Neural cell (in vitro differentiated cells): Measurements from ENCODE around the gene ADAMTS8. TPM values are rescaled to one million over a fixed set of nuclear protein-coding genes. Genes with fewer than 3 reads are reported as not detected.

Source experiments
- H2AFZ ChIP-seq: fragments of 200-600, 300-800 bp; sonication (generic), shearing (Covaris generic); 2 replicates; pipeline ENCODE4 v1.6.0; 2014; ENCODE audit warnings: low read depth, mild to moderate bottlenecking, antibody characterized with exemption, low read length, moderate library complexity
- H3F3A ChIP-seq: fragments of 200-600 bp; shearing (Covaris generic); 2 replicates; pipeline ENCODE4 v1.6.1; 2016; ENCODE audit warnings: mild to moderate bottlenecking, moderate library complexity, mixed read lengths, antibody characterized with exemption, low read length; ENCODE audit not compliant: insufficient read depth, poor library complexity, severe bottlenecking
- H3K27ac ChIP-seq: fragments of 200-600, 300-800 bp; sonication (generic), shearing (Covaris generic); 2 replicates; pipeline ENCODE4 v1.5.1; 2014; ENCODE audit warnings: mild to moderate bottlenecking, low read length, moderate library complexity
- H3K27me3 ChIP-seq: fragments of 300-800, 200-600 bp; sonication (generic), shearing (Covaris generic); 2 replicates; pipeline ENCODE4 v1.6.0; 2014; ENCODE audit warnings: mild to moderate bottlenecking, low read depth, low read length, moderate library complexity; ENCODE audit not compliant: insufficient read depth
- H3K36me3 ChIP-seq: fragments of 300-800, 200-600 bp; sonication (generic), shearing (Covaris generic); 2 replicates; pipeline ENCODE4 v1.5.1; 2014; ENCODE audit warnings: mild to moderate bottlenecking, antibody characterized with exemption, low read length, moderate library complexity; ENCODE audit not compliant: insufficient read depth
- H3K4me2 ChIP-seq: fragments of 300-800, 200-600 bp; sonication (generic), shearing (Covaris generic); 2 replicates; pipeline ENCODE4 v1.6.0; 2014; ENCODE audit warnings: mild to moderate bottlenecking, low read length
- H3K4me3 ChIP-seq: fragments of 300-800, 200-600 bp; sonication (generic), shearing (Covaris generic); 2 replicates; pipeline ENCODE4 v1.5.1; 2014; ENCODE audit warnings: mild to moderate bottlenecking, low read length, moderate library complexity
- H3K79me2 ChIP-seq: fragments of 200-600 bp; shearing (Covaris generic); replicated peaks from 2 replicates; pipeline ENCODE4 v1.6.0; 2014; ENCODE audit warnings: mild to moderate bottlenecking, low read length, moderate library complexity; ENCODE audit not compliant: insufficient read depth
- H3K9ac ChIP-seq: fragments of 300-800, 200-600 bp; sonication (generic), shearing (Covaris generic); 2 replicates; pipeline ENCODE4 v1.6.1; 2016; ENCODE audit warnings: mild to moderate bottlenecking, low read length, mixed read lengths
- H3K9me2 ChIP-seq: fragments of 200-600 bp; shearing (Covaris generic); 2 replicates; pipeline ENCODE4 v1.6.1; 2016; ENCODE audit warnings: mild to moderate bottlenecking, low read length, mixed read lengths; ENCODE audit not compliant: insufficient read depth
- H3K9me3 ChIP-seq: fragments of 200-600, 300-800 bp; sonication (generic), shearing (Covaris generic); 2 replicates; pipeline ENCODE4 v1.6.1; 2016; ENCODE audit warnings: mild to moderate bottlenecking, mixed run types, low read length, moderate library complexity, mixed read lengths
- H4K20me1 ChIP-seq: fragments of 200-600 bp; shearing (Covaris generic); 2 replicates; pipeline ENCODE4 v1.6.1; 2016; ENCODE audit warnings: mild to moderate bottlenecking, mixed run types; ENCODE audit not compliant: insufficient read depth
- CTCF ChIP-seq: fragments of 450-650 bp; IDR thresholded peaks from 2 replicates; pipeline ENCODE4 v1.5.1; 2014; ENCODE audit warnings: antibody characterized with exemption, mild to moderate bottlenecking, moderate library complexity; ENCODE audit not compliant: poor library complexity, severe bottlenecking
- EP300 ChIP-seq: fragments of 450-650 bp; conservative IDR thresholded peaks from 2 replicates; pipeline ENCODE4 v1.6.1; 2014; ENCODE audit warnings: antibody characterized with exemption, mild to moderate bottlenecking, moderate library complexity; ENCODE audit not compliant: poor library complexity, severe bottlenecking
- EZH2 ChIP-seq: fragments of 200-600, 300-800 bp; shearing (Covaris generic), sonication (generic); IDR thresholded peaks from 2 replicates; pipeline ENCODE4 v1.6.1; 2014; ENCODE audit warnings: antibody characterized with exemption, low read length, borderline replicate concordance, mild to moderate bottlenecking; ENCODE audit not compliant: insufficient read depth, poor library complexity, severe bottlenecking
- MXI1 ChIP-seq: fragments of 450-650 bp; conservative IDR thresholded peaks from 2 replicates; pipeline ENCODE4 v1.6.1; 2014; ENCODE audit warnings: antibody characterized with exemption, mild to moderate bottlenecking; ENCODE audit not compliant: poor library complexity, severe bottlenecking
- POLR2AphosphoS5 ChIP-seq: IDR thresholded peaks from 2 replicates; pipeline ENCODE4 v1.6.1; 2012
- RAD21 ChIP-seq: fragments of 450-650 bp; conservative IDR thresholded peaks from 2 replicates; pipeline ENCODE4 v1.6.1; 2014; ENCODE audit warnings: antibody characterized with exemption, mild to moderate bottlenecking, moderate library complexity
- REST ChIP-seq: IDR thresholded peaks from 2 replicates; pipeline ENCODE4 v1.6.1; 2012; ENCODE audit warnings: borderline replicate concordance
- SMC3 ChIP-seq: fragments of 450-650 bp; conservative IDR thresholded peaks from 2 replicates; pipeline ENCODE4 v1.6.1; 2014; ENCODE audit warnings: antibody characterized with exemption, mild to moderate bottlenecking, moderate library complexity; ENCODE audit not compliant: poor library complexity
- TAF1 ChIP-seq: IDR thresholded peaks from 2 replicates; pipeline ENCODE4 v1.6.1; 2012; ENCODE audit warnings: low read depth
- polyA plus RNA-seq: library from polyadenylated mRNA; depleted of rRNA; stranded (reverse); fragments of >200 nt; gene quantifications from 2 replicates; pipeline ENCODE4 v1.2.3, GENCODE V29; 2014

The ADAMTS8 gene
- polyA plus RNA-seq, 1 donor from 2014 or later: 0.94 TPM

- Histone ChIP-seq H3K27me3 (no peaks in the 10 kb centered on the region), H3K79me2 (no peaks in the 10 kb centered on the region), H3K4me2 (no peak overlapping the region), H3K9me2 (no peaks in the 10 kb centered on the region), H3F3A (no peaks in the 10 kb centered on the region), H2AFZ (no peak overlapping the region), H3K4me3 (no peak overlapping the region), H3K36me3 (no peaks in the 10 kb centered on the region), H3K9me3 (peaks cover 5% of the 10 kb centered on the region), H3K9ac (no peak overlapping the region), H3K27ac (no peak overlapping the region), H4K20me1 (no peaks in the 10 kb centered on the region)
- TF ChIP-seq SMC3 (no peak), EZH2 (no peak), REST (no peak), EP300 (no peak), MXI1 (no peak), CTCF (no peak), RAD21 (no peak), TAF1 (no peak), POLR2AphosphoS5 (no peak)
Measured at GRCh38 chr11:130358398-130358797, 70.0 kb downstream of the ADAMTS8 start.

Other genes starting within 250 kb of the ADAMTS8 start
- gene ZBTB44, start 113.7 kb downstream of the ADAMTS8 start, polyA plus RNA-seq: 23.3 and 24.0 TPM in 2 replicates
- 1.1 TPM in 2 replicates for gene ADAMTS15, start 20.0 kb upstream of the ADAMTS8 start, polyA plus RNA-seq